HL-60 (cell line): ENCODE data around the gene FBXO36.

Experiments used
- DNase-seq, 2 experiments: peaks; one replicate each; pipeline ENCODE4 v3.0.0-alpha.2; 2010 to 2020; ENCODE audit warnings: low read depth in 1 of 2, low spot score in 1 of 2
- H3K27ac ChIP-seq: fragments of 250-450 bp; sonication (Bioruptor Pico); replicated peaks from 2 replicates; pipeline ENCODE4 v1.5.1; 2020; ENCODE audit warnings: mild to moderate bottlenecking, moderate library complexity
- H3K27me3 ChIP-seq: fragments of 250-450 bp; sonication (Bioruptor Pico); 2 replicates; pipeline ENCODE4 v1.5.1; 2021; ENCODE audit warnings: mild to moderate bottlenecking, moderate library complexity; ENCODE audit not compliant: insufficient read depth, poor library complexity, severe bottlenecking
- H3K4me3 ChIP-seq: replicated peaks from 2 replicates; pipeline ENCODE4 v1.5.1; 2011; ENCODE audit warnings: mild to moderate bottlenecking, control low read depth, low read length; ENCODE audit not compliant: insufficient read depth
- GABPA ChIP-seq: IDR thresholded peaks from 2 replicates; pipeline ENCODE4 v1.6.1; 2012; ENCODE audit warnings: low read depth
- SPI1 ChIP-seq: IDR thresholded peaks from 2 replicates; pipeline ENCODE4 v1.6.1; 2012; ENCODE audit warnings: low read depth, mild to moderate bottlenecking, borderline replicate concordance
- TF ChIP-seq, protein P1 (sequence below): IDR thresholded peaks from 2 replicates; pipeline ENCODE4 v1.6.1; 2012; ENCODE audit warnings: low read depth; ENCODE audit not compliant: insufficient replicate concordance

The FBXO36 gene

DNA sequence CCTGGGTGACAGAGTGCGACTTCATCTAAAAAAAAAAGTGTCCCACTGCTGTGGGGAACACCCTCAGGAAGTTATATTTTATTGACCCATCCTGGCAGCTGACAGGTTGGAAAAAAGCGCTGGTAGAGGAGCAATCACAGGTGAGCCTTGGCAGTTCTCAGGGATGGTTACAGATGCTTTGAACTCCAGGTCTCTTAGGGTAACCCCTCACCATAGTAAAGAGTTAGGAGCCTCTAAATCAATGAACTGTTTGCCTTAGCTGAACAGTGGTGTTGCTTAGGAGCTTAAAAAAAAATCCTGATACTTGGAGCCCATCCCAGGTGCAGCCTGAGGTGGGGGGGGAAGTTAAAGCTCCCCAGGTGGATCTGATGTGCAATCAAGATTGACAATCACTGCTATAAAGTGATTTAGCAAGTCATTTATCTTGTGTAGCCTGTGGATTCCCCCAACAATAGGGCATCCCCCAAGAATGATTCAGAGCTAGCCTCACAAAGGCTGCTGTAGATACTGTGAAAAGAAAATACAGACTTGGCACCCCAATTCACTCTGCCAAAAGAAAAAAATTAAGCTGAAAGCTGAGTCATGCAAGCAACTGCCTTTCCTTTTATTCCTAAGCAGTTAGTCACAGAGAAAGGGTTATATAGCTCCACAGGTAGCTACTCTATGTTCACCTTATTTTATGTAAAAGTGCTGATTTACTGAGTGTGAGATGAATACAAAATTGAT lies 131.6 kb downstream of the FBXO36 start:
- H3K4me3 ChIP-seq: no peak overlapping the region
- TF ChIP-seq, protein P1, sequence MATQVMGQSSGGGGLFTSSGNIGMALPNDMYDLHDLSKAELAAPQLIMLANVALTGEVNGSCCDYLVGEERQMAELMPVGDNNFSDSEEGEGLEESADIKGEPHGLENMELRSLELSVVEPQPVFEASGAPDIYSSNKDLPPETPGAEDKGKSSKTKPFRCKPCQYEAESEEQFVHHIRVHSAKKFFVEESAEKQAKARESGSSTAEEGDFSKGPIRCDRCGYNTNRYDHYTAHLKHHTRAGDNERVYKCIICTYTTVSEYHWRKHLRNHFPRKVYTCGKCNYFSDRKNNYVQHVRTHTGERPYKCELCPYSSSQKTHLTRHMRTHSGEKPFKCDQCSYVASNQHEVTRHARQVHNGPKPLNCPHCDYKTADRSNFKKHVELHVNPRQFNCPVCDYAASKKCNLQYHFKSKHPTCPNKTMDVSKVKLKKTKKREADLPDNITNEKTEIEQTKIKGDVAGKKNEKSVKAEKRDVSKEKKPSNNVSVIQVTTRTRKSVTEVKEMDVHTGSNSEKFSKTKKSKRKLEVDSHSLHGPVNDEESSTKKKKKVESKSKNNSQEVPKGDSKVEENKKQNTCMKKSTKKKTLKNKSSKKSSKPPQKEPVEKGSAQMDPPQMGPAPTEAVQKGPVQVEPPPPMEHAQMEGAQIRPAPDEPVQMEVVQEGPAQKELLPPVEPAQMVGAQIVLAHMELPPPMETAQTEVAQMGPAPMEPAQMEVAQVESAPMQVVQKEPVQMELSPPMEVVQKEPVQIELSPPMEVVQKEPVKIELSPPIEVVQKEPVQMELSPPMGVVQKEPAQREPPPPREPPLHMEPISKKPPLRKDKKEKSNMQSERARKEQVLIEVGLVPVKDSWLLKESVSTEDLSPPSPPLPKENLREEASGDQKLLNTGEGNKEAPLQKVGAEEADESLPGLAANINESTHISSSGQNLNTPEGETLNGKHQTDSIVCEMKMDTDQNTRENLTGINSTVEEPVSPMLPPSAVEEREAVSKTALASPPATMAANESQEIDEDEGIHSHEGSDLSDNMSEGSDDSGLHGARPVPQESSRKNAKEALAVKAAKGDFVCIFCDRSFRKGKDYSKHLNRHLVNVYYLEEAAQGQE: no peak
- TF ChIP-seq SPI1 (no peak), GABPA (no peak)
- no peak for DNase-seq
- H3K27me3 ChIP-seq: no peaks in the 10 kb centered on the region
- no peak overlapping the region for H3K27ac ChIP-seq

DNA sequence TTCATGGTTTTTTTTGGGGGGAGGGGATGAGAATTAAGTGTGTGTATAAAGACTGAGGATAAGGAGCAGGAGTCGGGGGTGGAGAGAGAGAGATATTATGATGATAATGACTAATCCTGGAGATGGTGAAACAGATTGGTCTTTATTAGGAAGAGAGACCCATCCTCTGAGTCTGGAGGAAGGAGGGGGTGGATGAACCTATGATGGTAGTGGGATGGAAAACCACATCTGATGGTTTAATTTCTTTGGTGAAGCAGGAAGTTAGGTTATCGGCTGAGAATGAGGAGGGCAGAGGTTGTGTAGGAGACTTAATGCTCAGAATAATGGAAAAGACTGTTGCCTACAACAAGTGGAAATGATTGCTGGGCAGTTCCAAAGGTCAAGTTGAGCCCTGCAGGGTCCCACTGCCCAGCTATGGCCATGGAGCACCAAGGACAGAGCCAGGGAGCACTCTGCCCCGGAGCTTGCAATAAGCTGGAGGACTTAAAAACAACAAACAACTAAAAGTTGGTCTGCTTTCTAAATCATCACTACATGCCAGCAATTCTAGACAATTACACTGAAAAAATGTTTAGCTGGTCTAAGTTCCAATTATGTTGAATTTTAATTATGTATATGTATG lies 138.5 kb downstream of the FBXO36 start:
- Histone ChIP-seq H3K27ac (no peak overlapping the region), H3K4me3 (no peak overlapping the region), H3K27me3 (no peaks in the 10 kb centered on the region)
- TF ChIP-seq, protein P1: no peak
- TF ChIP-seq SPI1: no peak
- DNase-seq: no peak
